GM19351 (cell line): ENCODE data around the gene PPP1R14B.

Source experiments
- ATAC-seq: cut with Tn5 transposase; IDR thresholded peaks from one replicate; pipeline ENCODE4 v1.9.1; 2021; ENCODE audit warnings: mild to moderate bottlenecking, moderate library complexity; ENCODE audit not compliant: unreplicated experiment

Gene PPP1R14B

GRCh38 chr11:64283092-64283491, 36.3 kb upstream of the PPP1R14B start:
- ATAC-seq = no peak

- ATAC-seq = no peak
These were observed 35.4 kb upstream of the PPP1R14B start for GRCh38 chr11:64281957-64282770.

GRCh38 chr11:64278576-64279190, 31.9 kb upstream of the PPP1R14B start:
- ATAC-seq = no peak

- no peak for ATAC-seq
These were observed 30.1 kb upstream of the PPP1R14B start for GRCh38 chr11:64276653-64277431.

- no peak for ATAC-seq
These were observed 29.1 kb upstream of the PPP1R14B start for GRCh38 chr11:64275841-64276240.

GRCh38 chr11:64275031-64275800, 28.5 kb upstream of the PPP1R14B start:
- ATAC-seq = no peak

GRCh38 chr11:64269540-64270220, 22.9 kb upstream of the PPP1R14B start:
- ATAC-seq = peak; percentile 67

- ATAC-seq = peak; percentile 9
These were observed 22.3 kb upstream of the PPP1R14B start for GRCh38 chr11:64268893-64269539.

GRCh38 chr11:64268025-64268892, 21.5 kb upstream of the PPP1R14B start:
- ATAC-seq = no peak

- no peak for ATAC-seq
These were observed 20.6 kb upstream of the PPP1R14B start for GRCh38 chr11:64267207-64267945.

- ATAC-seq = no peak
These were observed 19.6 kb upstream of the PPP1R14B start for GRCh38 chr11:64266339-64266738.

GRCh38 chr11:64265176-64266160, 18.7 kb upstream of the PPP1R14B start:
- ATAC-seq = no peak

- ATAC-seq = no peak
These were observed 17.7 kb upstream of the PPP1R14B start for GRCh38 chr11:64264371-64264852.

- no peak for ATAC-seq
These were observed 17.2 kb upstream of the PPP1R14B start for GRCh38 chr11:64263947-64264317.

- ATAC-seq = no peak
These were observed 16.5 kb upstream of the PPP1R14B start for GRCh38 chr11:64263021-64263946.
